Hippocampal formation (tissue), 2 donors: ENCODE measurements around the gene XRCC5.

ENCODE experiments used
- DNase-seq, 2 donors: peaks; one replicate each; lab custom pipeline; 2025; lab: John Stamatoyannopoulos, UW

The XRCC5 gene

GRCh38 chr2:216159144-216159543, 50.0 kb downstream of the XRCC5 start:
- DNase-seq: no peak

GRCh38 chr2:216159646-216160045, 50.5 kb downstream of the XRCC5 start:
- DNase-seq: no peak

GRCh38 chr2:216160786-216161185, 51.6 kb downstream of the XRCC5 start:
- DNase-seq: no peak

- DNase-seq: no peak
Observed at GRCh38 chr2:216161967-216162366, 52.8 kb downstream of the XRCC5 start.

DNA sequence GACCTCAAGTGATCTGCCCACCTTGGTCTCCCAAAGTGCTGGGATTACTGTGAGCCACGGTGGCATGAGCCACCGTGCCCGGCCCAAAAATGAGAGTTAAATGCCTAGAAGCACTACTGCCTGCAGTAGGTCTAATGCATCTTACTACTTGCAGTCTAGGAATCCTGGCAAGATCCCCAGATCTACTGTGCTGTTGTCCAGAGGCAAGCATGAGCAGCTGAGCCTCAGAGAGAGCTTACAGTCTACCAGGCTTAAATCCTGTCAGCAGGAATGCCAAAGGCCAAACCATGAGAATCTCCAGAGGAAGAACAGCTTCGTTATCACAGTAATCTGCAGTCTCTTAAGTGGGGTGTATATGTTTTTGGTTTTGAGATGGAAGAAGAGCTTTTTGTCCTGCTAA, 54.4 kb downstream of the XRCC5 start:
- no peak for DNase-seq

- DNase-seq: no peak
Observed at GRCh38 chr2:216164087-216164486, 54.9 kb downstream of the XRCC5 start.

- no peak for DNase-seq
Observed at GRCh38 chr2:216164576-216164975, 55.4 kb downstream of the XRCC5 start.

DNA sequence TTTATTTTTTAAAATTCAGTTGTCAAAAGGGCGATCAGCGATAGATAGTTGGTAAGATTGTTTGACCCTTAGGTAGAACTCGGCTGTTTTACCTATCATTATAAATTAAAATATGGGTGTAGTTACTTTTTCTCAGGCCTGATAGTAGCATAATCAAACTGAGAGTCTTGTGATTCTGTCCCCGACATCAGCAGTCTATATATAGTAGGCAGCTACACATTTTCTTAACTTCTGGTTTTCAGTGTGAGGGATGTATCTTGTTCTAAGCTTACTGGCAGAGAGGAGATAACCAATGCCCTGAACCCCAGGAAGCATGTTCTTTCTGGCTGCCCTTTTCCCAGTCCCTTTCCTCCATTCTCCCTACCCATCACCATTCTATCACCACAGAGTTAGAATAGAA, 56.6 kb downstream of the XRCC5 start:
- no peak for DNase-seq

DNA sequence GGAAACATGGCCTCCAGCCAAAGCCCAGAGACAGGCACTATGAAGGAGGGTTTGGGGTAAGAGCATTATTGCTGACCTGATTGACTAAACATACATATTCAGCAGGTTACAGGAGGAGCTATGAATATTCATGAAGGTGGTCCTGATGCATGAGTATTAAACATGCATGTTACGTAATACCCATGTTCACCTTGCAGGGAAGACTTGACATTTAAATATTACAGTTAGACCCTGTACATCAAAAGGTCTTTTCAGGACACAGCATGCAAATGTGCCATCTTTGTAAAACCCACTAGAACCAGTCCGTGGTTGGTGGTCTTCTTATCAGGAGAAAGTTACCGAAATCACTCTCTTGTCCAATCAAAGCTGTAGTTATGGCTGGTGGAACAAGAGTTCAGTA, 59.9 kb downstream of the XRCC5 start:
- DNase-seq: no peak

GRCh38 chr2:216170076-216170763, 61.1 kb downstream of the XRCC5 start:
- no peak for DNase-seq

- DNase-seq: no peak
Observed at GRCh38 chr2:216171011-216171410, 61.9 kb downstream of the XRCC5 start.

- DNase-seq: no peak
Observed at GRCh38 chr2:216172493-216172892, 63.3 kb downstream of the XRCC5 start.

- DNase-seq: no peak
Observed at GRCh38 chr2:216179015-216179414, 69.9 kb downstream of the XRCC5 start.

DNA sequence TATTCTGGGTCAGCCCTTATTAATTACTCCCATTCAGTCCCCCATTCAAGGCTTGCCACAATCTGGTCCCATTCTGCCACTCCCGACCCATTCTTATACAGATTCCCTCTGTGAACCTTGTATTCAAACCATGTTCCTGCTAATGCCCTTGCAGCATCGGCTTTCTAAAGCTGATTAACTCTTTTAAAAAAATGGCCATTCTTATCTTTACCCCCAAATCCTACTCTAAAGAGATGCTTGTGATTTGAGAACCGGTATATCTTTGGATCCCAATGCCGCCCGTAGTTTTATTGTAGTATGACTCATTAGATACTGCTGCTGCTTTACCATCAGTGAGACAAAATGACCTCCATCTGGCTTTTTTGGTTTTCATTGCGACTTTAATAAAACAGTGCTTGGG, 72.2 kb downstream of the XRCC5 start:
- DNase-seq: no peak

- DNase-seq: no peak
Observed at GRCh38 chr2:216181953-216182461, 72.9 kb downstream of the XRCC5 start.

- peak in 1 of 2 donors; percentile 30 for DNase-seq
Observed at GRCh38 chr2:216183462-216183861, 74.3 kb downstream of the XRCC5 start.

- no peak for DNase-seq
Observed at GRCh38 chr2:216188559-216188850, 79.4 kb downstream of the XRCC5 start.

DNA sequence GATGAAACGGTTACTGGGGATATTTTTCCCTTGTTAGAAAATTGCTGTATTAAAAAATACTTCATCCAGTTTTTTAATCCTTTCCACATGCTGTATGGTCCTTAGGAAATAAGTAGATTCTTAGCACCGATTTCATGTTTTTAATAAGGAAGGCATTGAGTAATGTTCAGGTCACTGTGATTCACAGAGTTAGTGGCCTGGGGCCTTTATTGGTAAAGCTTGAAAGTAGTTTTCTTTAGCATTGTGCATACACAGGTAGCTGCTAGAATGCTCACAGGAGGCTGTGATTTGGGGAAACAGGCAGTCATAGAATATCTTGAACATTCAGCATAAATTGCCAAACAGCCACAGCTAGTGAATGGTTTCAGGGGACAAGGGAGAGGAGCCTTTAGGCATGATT, 79.8 kb downstream of the XRCC5 start:
- DNase-seq: no peak

GRCh38 chr2:216189410-216189809, 80.3 kb downstream of the XRCC5 start:
- no peak for DNase-seq

DNA sequence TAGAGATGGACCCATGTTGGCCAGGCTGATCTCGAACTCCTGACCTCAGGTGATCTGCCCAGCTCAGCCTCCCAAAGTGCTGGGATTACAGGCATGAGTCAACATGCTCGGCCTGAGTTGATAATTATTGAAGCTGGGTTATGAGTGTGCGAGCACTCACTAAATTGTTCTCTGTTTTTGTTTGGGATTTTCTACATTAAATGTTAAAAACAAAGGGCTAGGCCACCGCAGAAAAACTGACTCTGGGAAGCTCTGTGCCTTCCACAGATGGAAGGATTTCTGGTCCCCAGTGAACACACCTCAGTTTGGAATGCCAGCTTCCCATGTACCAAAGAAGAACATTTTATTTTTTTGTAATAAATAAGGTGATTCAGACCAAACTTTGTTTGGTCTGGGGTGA, 83.0 kb downstream of the XRCC5 start:
- DNase-seq: no peak

DNA sequence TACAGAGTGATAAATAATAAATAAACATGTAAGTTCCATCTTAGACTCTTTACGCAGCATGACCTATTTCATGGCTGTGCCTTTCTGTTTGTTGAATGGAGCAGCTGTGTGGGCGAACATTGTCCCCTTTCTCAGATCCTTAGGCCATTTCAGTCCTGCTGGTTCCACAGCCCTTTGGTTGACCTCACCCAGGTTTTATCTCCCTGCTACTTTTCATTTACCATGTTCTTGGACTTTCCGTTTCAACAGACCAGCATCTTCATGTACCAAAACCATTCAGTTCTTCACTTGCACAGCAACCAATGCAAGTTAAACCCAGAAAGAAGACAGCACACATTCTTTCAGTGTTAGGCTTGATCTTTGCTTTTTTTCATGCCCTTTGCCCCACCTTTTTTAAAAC, 83.8 kb downstream of the XRCC5 start:
- DNase-seq: no peak

GRCh38 chr2:216194013-216194412, 84.9 kb downstream of the XRCC5 start:
- DNase-seq: no peak

DNA sequence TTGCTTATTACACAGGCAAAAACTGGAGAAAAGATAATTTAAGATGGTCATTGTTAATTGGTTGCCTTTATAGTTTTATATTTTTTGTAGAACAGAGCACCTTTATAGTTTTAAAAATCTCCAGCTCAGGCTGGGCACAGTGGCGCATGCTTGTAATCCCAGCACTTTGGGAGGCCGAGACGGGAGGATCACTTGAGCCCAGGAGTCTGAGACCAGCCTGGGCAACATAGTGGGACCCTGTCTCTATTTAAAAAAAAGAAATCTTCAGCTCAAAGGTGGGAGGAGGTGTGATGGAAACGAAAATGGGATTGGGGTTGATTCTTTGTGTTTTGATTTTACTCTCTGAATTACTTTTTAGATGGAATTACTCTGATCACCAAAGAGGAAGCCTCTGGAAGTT, 85.4 kb downstream of the XRCC5 start:
- DNase-seq: no peak

DNA sequence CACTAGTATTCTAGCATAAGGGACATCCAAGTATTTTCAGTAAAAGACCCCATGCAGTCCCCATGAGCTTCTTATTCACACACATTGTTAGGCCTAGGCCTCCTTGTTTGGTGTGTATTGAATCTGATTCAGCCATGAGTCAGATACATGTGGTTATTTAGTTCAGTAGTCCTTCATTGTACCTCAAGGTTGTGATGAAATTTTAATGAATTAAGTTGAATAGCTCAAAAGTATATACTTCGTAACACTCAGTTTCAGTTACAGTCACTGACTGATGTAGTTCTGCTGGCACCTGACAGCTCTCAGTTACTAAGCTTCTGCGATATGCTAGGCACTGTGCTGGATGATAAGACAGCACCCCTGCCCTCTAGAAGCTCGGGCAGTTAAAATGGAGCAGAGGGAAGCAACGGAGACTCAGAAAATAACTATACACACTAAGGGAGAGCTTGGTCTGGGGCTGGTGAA, 86.4 kb downstream of the XRCC5 start:
- no peak for DNase-seq
